Activated B cell treated with CpG ODN at 0.5 μM for 24 hours (primary cell): ENCODE data around the gene CACTIN. TPM values are rescaled to one million over a fixed set of nuclear protein-coding genes. Genes with fewer than 3 reads are reported as not detected.

ENCODE experiments used
- ATAC-seq: fragments of 200-7000 bp; cut with Tn5 transposase; one replicate; pipeline ENCODE4 v1.10.0; 2021; ENCODE audit warnings: low read depth, mild to moderate bottlenecking, moderate library complexity
- CTCF ChIA-PET: fragments of 350-600 bp; sonication (Branson Sonifier 250); formaldehyde crosslinking; loops from one replicate; lab custom pipeline; 2021; ENCODE audit warnings: antibody characterized with exemption; lab: Charles Lee
- POLR2A ChIA-PET: fragments of 350-600 bp; sonication (Branson Sonifier 250); formaldehyde crosslinking; loops from one replicate; lab custom pipeline; 2021; ENCODE audit warnings: antibody characterized with exemption; lab: Charles Lee
- DNase-seq: peaks from one replicate; pipeline ENCODE4 v3.0.0; 2022
- H3K27ac Mint-ChIP-seq: one replicate; pipeline ENCODE4 v1.8.0; 2020; ENCODE audit warnings: mixed read lengths
- H3K27me3 Mint-ChIP-seq: one replicate; pipeline ENCODE4 v1.8.0; 2021; ENCODE audit warnings: mixed read lengths
- H3K36me3 Mint-ChIP-seq: one replicate; pipeline ENCODE4 v1.8.0; 2021; ENCODE audit warnings: low read depth, mixed read lengths
- H3K4me1 Mint-ChIP-seq: one replicate; pipeline ENCODE4 v1.8.0; 2021; ENCODE audit warnings: mixed read lengths
- H3K4me3 Mint-ChIP-seq: one replicate; pipeline ENCODE4 v1.8.0; 2020; ENCODE audit warnings: mild to moderate bottlenecking, mixed read lengths
- H3K9me3 Mint-ChIP-seq: one replicate; pipeline ENCODE4 v1.8.0; 2020; ENCODE audit warnings: mixed read lengths
- CTCF ChIP-seq: fragments of 200-600 bp; IDR thresholded peaks from one replicate; pipeline ENCODE4 v1.8.0; 2022; ENCODE audit warnings: antibody characterized with exemption, mild to moderate bottlenecking
- intact Hi-C: fragments of 100-400 bp; cut with micrococcal nuclease; formaldehyde crosslinking; loops from one replicate; pipeline ENCODE4 v1.15.1; 2024
- total RNA-seq: library from RNA; stranded (reverse); gene quantifications from 2 replicates; pipeline ENCODE4 v1.2.3, GENCODE V29; 2022

Gene CACTIN
- total RNA-seq, 1 donor from 2014 or later, result 48.1 TPM

- DNase-seq, result no peak
- ChIA-PET CTCF (no interaction called here), POLR2A (no interaction called here)
- intact Hi-C loops, result loop anchor here (10.0 kb wide), 1 partner anchor 391 kb away; the partner anchor contains the start of gene NCLN
- H3K36me3 Mint-ChIP-seq, result peaks cover 11% of the 10 kb centered on the region
- no peak overlapping the region for H3K4me3 Mint-ChIP-seq
- no peak for ATAC-seq
- TF ChIP-seq CTCF, result no peak
- H3K27me3 Mint-ChIP-seq, result no peaks in the 10 kb centered on the region
- H3K27ac Mint-ChIP-seq, result no peak overlapping the region
- peaks cover 19% of the 10 kb centered on the region for H3K4me1 Mint-ChIP-seq
- H3K9me3 Mint-ChIP-seq, result no peaks in the 10 kb centered on the region
These were observed 50.5 kb downstream of the CACTIN start for GRCh38 chr19:3575949-3576673.

- DNase-seq (no peak), ATAC-seq (no peak)
- CTCF ChIA-PET, result no interaction called here
- Mint-ChIP-seq H3K27me3 (no peaks in the 10 kb centered on the region), H3K4me1 (peaks cover 19% of the 10 kb centered on the region), H3K4me3 (peak overlapping the region; percentile 45), H3K9me3 (no peaks in the 10 kb centered on the region), H3K36me3 (peaks cover 11% of the 10 kb centered on the region), H3K27ac (no peak overlapping the region)
- intact Hi-C loops, result loop anchor here (10.0 kb wide), 1 partner anchor 390 kb away; the partner anchor contains the start of gene NCLN
- POLR2A ChIA-PET, result interaction anchor here (0.6 to 0.7 kb wide), 3 partner anchors 408 to 1273 kb away, joined by 3 read pairs; no protein-coding TSS in a partner anchor
- no peak for TF ChIP-seq CTCF
These were observed 51.3 kb downstream of the CACTIN start for GRCh38 chr19:3575260-3575741.

GRCh38 chr19:3573858-3574637 lies 52.5 kb downstream of the CACTIN start:
- peak; percentile 21 for ATAC-seq
- CTCF ChIA-PET, result no interaction called here
- no peak for TF ChIP-seq CTCF
- Mint-ChIP-seq H3K27ac (no peak overlapping the region), H3K36me3 (peaks cover 11% of the 10 kb centered on the region), H3K4me1 (peaks cover 19% of the 10 kb centered on the region), H3K4me3 (peak overlapping the region; percentile 70), H3K9me3 (no peaks in the 10 kb centered on the region), H3K27me3 (no peaks in the 10 kb centered on the region)
- intact Hi-C loops, result loop anchor here (5.0 to 10.0 kb wide), 3 partner anchors 188 to 398 kb away; partner anchors contain the start of genes APBA3, DAPK3, MRPL54 and NCLN
- peak; percentile 63 for DNase-seq
- POLR2A ChIA-PET, result interaction anchor here (0.6 to 1.8 kb wide), 4 partner anchors 17 to 1271 kb away, joined by 3 to 7 read pairs (median 3); partner anchors contain the start of genes MFSD12 and MRPL54

GRCh38 chr19:3573162-3573857 lies 53.3 kb downstream of the CACTIN start:
- Mint-ChIP-seq H3K9me3 (no peaks in the 10 kb centered on the region), H3K4me3 (peak overlapping the region; percentile 80), H3K4me1 (peaks cover 19% of the 10 kb centered on the region), H3K36me3 (peaks cover 9% of the 10 kb centered on the region), H3K27me3 (no peaks in the 10 kb centered on the region), H3K27ac (no peak overlapping the region)
- ChIA-PET POLR2A (interaction anchor here (0.6 to 1.8 kb wide), 5 partner anchors 16 to 189 kb away, joined by 3 to 7 read pairs (median 3); partner anchors contain the start of genes MFSD12 and MRPL54), CTCF (no interaction called here)
- ATAC-seq (no peak), DNase-seq (no peak)
- intact Hi-C loops, result loop anchor here (5.0 to 10.0 kb wide), 3 partner anchors 189 to 399 kb away; partner anchors contain the start of genes APBA3, DAPK3, MRPL54 and NCLN
- TF ChIP-seq CTCF, result no peak
